ENCODE data around the gene C19orf25. TPM values are rescaled to one million over a fixed set of nuclear protein-coding genes. Genes with fewer than 3 reads are reported as not detected.

C19orf25 gene
- total and polyA plus RNA-seq, 9 of the 15 experiments (the other 6 are each of a cell fraction or from before 2014, with no cell fraction given): 0.79 to 96.0 (median 36.1) TPM

DNA sequence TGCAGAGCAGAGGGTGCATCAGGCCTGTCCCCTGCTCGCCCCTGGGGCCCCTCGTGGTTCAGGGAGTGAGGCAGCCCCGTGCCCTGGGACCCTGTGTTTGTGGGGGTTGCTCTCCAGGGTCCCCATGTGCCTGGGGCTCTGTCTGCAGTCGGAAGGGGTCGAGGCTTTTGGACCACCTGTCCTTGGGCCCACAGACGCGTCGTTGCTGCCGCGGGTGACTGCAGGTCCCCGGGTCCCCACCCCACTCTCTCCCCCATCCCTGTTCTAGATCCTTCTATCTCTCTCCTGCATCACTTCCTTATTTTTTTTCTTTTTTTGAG, 9.2 kb upstream of the C19orf25 start:
- DNase-seq (ENCODE audit: extremely low read depth in 1 of 4, low spot score in 3 of 4) (no peak), FAIRE-seq (no peak), ATAC-seq (no peak)
- H3K9ac ChIP-seq (ENCODE audit: insufficient read depth in 1 of 2, low read depth in 2 of 2, low read length in 2 of 2): peak overlapping the region in 1 of 2 experiments; percentile 10; a peak in 1 of 4 replicates
- H2AFZ ChIP-seq (ENCODE audit: low read depth, low read length): no peak overlapping the region
- in situ Hi-C loops (cut with MboI) (no loop called here), intact Hi-C loops (cut with micrococcal nuclease) (no loop called here)
- peaks cover 15 to 62% of the 10 kb centered on the region in 2 experiments for H3K4me1 ChIP-seq (replicated peaks in 1 of 2; ENCODE audit: control insufficient read depth in 2 of 2, insufficient read depth in 2 of 2, low read length in 2 of 2)
- H3K9me1 ChIP-seq (ENCODE audit: control insufficient read depth, insufficient read depth, low read length): no peaks in the 10 kb centered on the region
- ChIA-PET CTCF (ENCODE audit: low intra/inter-chr PET ratio) (no interaction called here), POLR2A (no interaction called here)
- H3K4me2 ChIP-seq (ENCODE audit: insufficient read depth, low read length): no peak overlapping the region
- no peak for TF ChIP-seq MAFG (tag; conservative IDR thresholded peaks at IDR 0.05)
- 0 out of 2 replicates have a peak, but pooled peaks have one; percentile 27 for TF ChIP-seq SPI1 (IDR thresholded peaks at IDR 0.05; ENCODE audit: borderline replicate concordance, low read depth, low read length)
- H3K9me3 ChIP-seq (replicated peaks; ENCODE audit: control insufficient read depth, insufficient read depth, low read depth, low read length): no peaks in the 10 kb centered on the region
- 86% methylated on average over 9 of the region's 11 CpGs for WGBS (ENCODE audit: insufficient coverage, low coverage, missing lambda C conversion rate)
- H3K27me3 ChIP-seq (ENCODE audit: control insufficient read depth in 2 of 2, insufficient read depth in 2 of 2, low read length in 2 of 2): no peaks in the 10 kb centered on the region
- H3K36me3 ChIP-seq (ENCODE audit: control insufficient read depth, insufficient read depth, low read length): no peaks in the 10 kb centered on the region
- no TSS peak for BruUV-seq (replicated peaks)
- 0 out of 2 replicates have a peak, but pooled peaks cover 3% of the 10 kb centered on the region for H4K20me1 ChIP-seq (replicated peaks; ENCODE audit: control insufficient read depth, insufficient read depth, low read length)
- H3K79me2 ChIP-seq (ENCODE audit: control insufficient read depth, insufficient read depth, low read length): peaks cover 23% of the 10 kb centered on the region
- no peak overlapping the region for H3K27ac ChIP-seq (ENCODE audit: extremely low read depth, low read depth, low read length)
- H3K4me3 ChIP-seq: no peak overlapping the region

DNA sequence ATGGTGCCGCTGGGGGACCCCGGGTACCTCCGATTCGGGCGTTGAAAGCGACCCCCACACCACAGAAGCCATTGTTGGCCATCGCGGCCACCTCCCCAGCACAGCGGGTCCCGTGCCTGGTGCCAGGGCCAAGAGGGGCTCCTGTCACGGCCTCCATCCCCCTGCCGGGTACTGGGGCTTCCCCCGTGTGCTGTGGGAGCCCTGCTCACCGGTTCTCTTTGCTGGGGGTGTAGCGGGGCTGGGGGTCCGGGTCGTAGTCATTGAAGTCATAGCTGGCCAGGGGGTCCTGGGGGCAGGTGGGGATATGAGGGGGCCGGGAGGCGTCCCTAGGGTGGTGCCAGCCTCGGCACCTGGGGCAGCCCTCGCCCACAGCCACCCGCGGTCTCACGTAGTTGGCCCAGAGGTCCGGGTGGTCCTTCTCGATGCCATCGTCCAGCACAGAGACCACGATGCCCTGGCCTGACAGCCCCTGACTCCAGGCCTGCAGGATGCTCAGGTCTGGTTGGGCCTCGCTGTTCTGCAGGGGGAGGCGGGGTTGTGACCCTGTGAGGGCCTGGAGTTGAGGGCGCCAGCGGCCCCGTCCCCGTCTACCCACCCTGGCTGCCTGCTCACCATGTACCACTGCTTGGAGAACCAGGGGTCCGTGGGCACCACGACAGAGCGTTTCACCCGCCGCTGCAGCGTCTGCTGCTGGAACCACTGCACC, 8.7 kb upstream of the C19orf25 start:
- H2AFZ ChIP-seq (ENCODE audit: low read depth, low read length): no peak overlapping the region
- peaks cover 18% of the 10 kb centered on the region for H3K79me2 ChIP-seq (ENCODE audit: control insufficient read depth, insufficient read depth, low read length)
- TF ChIP-seq PHF20 (IDR thresholded peaks at IDR 0.05; ENCODE audit: partially characterized antibody) (no peak), FOXJ3 (CRISPR knock-in tag; IDR thresholded peaks at IDR 0.05) (no peak), MCM7 (IDR thresholded peaks at IDR 0.05) (no peak), NUFIP1 (IDR thresholded peaks at IDR 0.05; ENCODE audit: partially characterized antibody) (no peak), CBX5 (IDR thresholded peaks at IDR 0.05; ENCODE audit: borderline replicate concordance, low read depth) (no peak)
- TF ChIP-seq, protein P1, sequence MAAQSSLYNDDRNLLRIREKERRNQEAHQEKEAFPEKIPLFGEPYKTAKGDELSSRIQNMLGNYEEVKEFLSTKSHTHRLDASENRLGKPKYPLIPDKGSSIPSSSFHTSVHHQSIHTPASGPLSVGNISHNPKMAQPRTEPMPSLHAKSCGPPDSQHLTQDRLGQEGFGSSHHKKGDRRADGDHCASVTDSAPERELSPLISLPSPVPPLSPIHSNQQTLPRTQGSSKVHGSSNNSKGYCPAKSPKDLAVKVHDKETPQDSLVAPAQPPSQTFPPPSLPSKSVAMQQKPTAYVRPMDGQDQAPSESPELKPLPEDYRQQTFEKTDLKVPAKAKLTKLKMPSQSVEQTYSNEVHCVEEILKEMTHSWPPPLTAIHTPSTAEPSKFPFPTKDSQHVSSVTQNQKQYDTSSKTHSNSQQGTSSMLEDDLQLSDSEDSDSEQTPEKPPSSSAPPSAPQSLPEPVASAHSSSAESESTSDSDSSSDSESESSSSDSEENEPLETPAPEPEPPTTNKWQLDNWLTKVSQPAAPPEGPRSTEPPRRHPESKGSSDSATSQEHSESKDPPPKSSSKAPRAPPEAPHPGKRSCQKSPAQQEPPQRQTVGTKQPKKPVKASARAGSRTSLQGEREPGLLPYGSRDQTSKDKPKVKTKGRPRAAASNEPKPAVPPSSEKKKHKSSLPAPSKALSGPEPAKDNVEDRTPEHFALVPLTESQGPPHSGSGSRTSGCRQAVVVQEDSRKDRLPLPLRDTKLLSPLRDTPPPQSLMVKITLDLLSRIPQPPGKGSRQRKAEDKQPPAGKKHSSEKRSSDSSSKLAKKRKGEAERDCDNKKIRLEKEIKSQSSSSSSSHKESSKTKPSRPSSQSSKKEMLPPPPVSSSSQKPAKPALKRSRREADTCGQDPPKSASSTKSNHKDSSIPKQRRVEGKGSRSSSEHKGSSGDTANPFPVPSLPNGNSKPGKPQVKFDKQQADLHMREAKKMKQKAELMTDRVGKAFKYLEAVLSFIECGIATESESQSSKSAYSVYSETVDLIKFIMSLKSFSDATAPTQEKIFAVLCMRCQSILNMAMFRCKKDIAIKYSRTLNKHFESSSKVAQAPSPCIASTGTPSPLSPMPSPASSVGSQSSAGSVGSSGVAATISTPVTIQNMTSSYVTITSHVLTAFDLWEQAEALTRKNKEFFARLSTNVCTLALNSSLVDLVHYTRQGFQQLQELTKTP (IDR thresholded peaks at IDR 0.05; ENCODE audit: low read depth in 1 of 2, partially characterized antibody in 2 of 2): no peak
- H3K4me3 ChIP-seq: no peak overlapping the region
- 79% methylated on average over 23 of the region's 40 CpGs for WGBS (ENCODE audit: insufficient coverage, low coverage, missing lambda C conversion rate)
- ATAC-seq (no peak), DNase-seq (ENCODE audit: extremely low read depth in 1 of 4, low spot score in 3 of 4) (no peak), FAIRE-seq (no peak)
- H3K9me3 ChIP-seq (replicated peaks; ENCODE audit: control insufficient read depth, insufficient read depth, low read depth, low read length): no peaks in the 10 kb centered on the region
- intact Hi-C loops (cut with micrococcal nuclease) (no loop called here), in situ Hi-C loops (cut with MboI) (no loop called here)
- BruUV-seq (replicated peaks): no TSS peak
- no peaks in the 10 kb centered on the region for H3K27me3 ChIP-seq (ENCODE audit: control insufficient read depth in 2 of 2, insufficient read depth in 2 of 2, low read length in 2 of 2)
- no peak overlapping the region for H3K27ac ChIP-seq (ENCODE audit: extremely low read depth, low read depth, low read length)
- POLR2A ChIA-PET: no interaction called here
- no peaks in the 10 kb centered on the region for H3K36me3 ChIP-seq (ENCODE audit: control insufficient read depth, insufficient read depth, low read length)
- no peaks in the 10 kb centered on the region for H3K9me1 ChIP-seq (ENCODE audit: control insufficient read depth, insufficient read depth, low read length)
- H3K9ac ChIP-seq (ENCODE audit: insufficient read depth in 1 of 2, low read depth in 2 of 2, low read length in 2 of 2): peak overlapping the region in 1 of 2 experiments; percentile 10; a peak in 1 of 4 replicates
- CTCF ChIA-PET (ENCODE audit: low intra/inter-chr PET ratio): no interaction called here
- H3K4me1 ChIP-seq (replicated peaks in 1 of 2; ENCODE audit: control insufficient read depth in 2 of 2, insufficient read depth in 2 of 2, low read length in 2 of 2): peaks cover 10 to 62% of the 10 kb centered on the region in 2 experiments
- no peaks in the 10 kb centered on the region for H4K20me1 ChIP-seq (replicated peaks; ENCODE audit: control insufficient read depth, insufficient read depth, low read length)
- H3K4me2 ChIP-seq (ENCODE audit: insufficient read depth, low read length): no peak overlapping the region

Measured in K562 (cell line).